SIG-M5 treated with dmso at 0.1 percent for 504 hours (cell line): ENCODE results near the gene MB.
A peak's percentile ranks its signal among the peaks of the same experiment; 100 is the strongest.
"Not testable (repeated sequence)": the region's sequence is repeated elsewhere in the genome, so short reads cannot be mapped to it uniquely, and the experiment has no call there.

ENCODE experiments used
- DNase-seq: peaks from one replicate; lab custom pipeline; 2025; ENCODE audit not compliant: unreplicated experiment; lab: John Stamatoyannopoulos, UW

The MB gene

DNA sequence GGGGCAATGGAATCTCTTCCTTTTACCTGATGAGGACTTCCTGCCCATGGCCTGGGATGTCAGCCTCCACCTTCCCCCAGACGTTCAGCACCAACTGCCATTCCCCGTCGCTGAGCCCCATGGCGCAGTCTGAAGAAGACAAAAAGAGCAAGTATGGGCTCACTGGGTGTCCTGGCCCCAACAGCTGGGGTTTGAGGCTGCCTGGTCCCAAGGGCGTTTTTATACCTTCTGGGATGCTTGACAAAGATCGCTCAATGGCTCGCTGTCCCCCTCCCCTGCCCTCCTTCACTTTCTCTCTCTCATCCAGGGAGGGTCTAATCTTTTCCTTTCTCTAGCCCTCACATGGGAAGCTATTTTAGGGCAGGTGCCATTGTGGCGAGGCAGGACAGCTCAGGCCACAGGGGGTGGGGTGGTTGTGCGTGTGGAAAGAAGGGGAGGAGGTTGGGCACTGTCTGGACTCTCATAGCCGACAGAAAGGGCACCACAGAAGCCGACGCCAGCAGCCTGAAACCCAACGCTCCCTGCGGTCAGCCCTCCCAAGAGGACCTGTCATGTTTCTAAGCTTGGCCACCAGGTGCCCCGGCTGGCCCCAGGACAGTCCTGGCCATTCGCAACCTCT, at the start of gene MB:
Gene MB, minus strand, starts transcription at position 193 of the 619 bp plus-strand sequence. Its CDS starts 72 bp downstream, at position 121.
- DNase-seq = no peak

DNA sequence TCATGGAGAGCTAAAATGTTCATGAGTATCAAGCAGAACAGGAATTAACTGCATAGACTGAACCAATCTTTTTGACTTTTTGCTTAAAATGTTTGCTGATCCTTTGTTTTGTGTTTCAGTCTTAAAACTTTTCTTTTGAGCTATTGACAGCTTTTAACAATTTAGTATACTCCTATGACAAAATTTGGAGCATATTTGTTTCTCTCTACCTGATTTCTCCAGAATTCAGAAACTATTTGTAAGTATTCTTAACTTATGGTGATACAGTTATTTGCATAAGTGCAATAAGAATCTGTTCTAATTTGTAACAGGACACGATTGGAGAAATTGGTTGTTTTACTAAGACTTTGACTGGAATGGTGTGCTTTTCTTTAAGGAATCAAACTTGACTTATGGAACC, 49.6 kb upstream of the MB start:
- DNase-seq = not testable (repeated sequence)

DNA sequence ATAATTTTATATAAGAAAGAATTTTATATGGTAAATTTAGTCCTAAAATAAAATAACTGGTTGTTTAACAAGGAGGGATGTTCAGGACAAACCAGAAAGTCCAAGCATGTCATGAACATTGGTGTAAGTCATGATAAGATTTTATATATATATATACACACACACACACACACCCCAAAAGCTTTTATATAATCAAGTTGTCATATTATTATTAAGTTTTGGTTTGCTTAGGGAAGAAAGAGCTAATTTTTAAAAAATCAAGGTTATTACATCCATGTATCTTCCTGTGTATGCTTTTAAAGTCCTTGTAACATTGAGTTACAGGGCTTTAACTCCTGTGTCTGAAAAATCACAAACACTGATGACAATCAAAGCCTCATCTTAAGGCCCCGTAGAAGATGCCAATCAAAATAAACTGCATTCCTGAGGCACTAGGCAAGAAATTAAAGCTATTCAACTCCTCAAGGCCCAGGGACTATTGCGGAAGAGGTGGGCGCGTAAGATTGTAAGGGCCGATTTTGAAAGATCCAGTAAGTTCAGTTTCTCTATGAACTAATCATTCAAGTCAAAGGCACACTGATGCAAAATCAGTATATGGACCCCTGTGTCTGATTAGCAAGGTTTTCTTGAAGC, 47.9 kb upstream of the MB start:
- DNase-seq = no peak

DNA sequence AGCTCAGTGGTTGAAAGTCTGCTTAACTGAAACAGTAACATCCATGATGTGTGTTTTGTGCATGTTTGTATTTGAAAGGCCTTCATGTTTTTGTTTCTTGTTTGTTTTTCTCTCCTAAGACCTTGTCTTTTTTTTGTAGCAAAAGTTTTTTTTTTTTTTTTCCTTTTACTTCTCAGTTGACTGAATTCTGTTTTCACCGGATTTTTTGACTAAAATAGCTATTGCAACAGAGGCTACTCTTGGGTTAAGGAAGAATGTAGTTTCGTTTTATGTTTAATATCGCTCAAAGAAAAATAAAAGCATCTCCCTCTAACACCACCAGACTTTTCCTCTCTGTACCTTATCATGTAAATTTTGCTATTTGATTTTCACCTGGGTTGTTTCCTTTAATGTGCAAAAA, 46.2 kb upstream of the MB start:
- peak; percentile 50 for DNase-seq

DNA sequence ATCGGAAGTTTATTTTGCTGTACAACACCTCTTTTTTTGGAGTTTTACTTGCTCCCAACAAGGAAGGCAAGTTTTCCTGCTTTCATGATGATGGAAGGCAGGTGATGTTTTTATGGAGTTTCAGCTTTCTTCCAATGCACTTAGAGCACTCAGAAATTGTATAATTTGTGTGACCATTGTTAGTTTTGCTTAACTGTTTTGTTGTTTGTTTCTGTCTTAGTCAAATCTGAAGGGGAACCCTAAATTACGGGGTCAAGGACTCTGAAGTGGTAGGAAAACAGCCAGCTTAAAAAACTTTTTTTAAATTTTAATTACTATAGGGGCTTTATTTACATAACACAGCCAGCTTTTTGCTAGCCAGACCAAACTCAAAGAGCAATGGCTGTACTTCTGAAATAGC, 45.8 kb upstream of the MB start:
- no peak for DNase-seq

DNA sequence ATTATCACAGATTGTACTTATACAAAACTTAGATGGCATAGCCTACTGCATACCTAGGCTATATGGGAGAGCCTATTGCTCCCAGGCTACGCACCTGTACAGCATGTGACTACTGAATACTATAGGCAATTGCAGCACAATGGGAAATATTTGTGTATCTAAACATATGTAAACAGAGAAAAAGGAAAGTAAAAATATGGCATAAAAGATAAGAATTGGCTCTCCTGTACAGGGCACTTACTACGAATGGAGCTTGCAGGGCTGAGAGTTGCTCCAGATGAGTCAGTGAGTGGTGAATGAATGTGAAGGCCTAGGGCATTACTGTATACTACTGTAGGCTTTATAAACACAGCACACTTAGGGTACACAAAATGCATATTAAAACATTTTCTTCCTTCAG, 44.3 kb upstream of the MB start:
- DNase-seq = no peak

DNA sequence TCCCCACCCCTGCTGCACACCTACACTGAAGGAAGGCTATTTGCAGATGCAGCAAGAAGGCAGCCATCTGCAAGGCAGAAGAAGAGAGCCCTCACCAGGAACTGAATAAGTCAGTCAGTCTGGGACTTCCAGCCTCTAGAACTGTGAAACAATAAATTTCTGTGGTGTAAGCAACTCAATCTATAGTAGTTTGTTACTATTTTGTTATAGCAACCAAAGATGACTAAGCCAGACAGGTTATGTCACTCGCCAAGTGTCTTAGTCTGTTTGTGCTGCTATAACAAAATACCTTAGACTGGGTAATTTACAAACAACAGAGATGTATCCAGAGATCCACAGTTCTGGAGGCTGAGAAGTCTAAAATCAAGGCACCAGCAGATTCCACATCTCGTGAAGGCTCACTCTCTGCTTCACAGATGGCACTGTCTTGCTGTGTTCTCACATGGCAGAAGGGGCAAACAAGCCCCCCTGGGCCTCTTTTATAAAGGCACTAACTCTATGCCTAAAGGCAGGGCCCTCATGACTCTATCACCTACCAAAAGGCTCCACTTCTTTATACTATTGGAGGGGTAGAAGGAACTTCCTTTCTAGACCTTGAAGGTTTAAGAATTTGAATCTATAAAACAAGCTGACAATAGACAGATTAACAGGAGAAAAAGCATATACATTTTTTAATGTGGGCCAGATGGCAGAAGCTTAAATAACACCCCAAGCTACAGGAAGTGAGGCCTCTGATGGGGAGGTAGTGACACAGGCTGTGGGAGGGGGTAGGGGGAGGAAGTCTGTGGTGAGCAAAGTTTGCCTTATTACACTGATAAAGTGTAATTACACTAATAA, 43.4 kb upstream of the MB start:
- DNase-seq = peak; percentile 17

DNA sequence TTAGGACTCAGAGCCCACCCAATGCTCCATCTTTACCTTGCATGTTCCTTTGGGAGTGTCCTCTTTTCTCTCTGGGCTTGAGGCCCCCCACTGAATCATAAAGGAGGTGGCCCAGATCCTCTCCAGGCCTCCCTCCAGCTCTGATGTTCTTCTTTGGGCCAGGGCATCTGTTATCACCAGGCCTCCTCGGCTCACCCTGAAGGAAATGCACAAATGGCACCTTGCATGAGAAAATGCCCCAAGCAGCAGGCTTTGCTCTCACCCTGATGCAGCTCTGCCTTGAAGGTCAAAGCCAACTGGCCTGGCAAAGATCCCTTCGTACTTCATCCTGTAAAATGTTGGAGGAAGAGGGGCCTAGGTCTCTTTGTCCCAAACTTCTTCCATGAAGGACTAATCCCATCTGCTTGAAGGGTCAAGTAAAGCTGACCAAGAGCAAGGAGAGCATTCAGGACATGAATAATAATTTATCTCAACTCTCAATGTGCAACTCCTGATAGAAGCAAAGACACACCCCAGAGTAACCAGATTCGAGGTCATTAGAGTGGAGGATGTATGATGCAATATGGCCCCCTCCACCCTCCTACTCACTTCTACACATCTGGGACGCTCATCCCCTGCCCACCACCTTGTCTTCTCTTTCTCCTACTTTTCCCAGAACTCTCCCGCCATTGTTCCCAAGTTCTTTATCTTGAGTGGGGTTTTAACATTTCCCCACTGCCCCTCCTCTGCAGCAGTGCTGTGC, 40.6 kb upstream of the MB start:
- no peak for DNase-seq

DNA sequence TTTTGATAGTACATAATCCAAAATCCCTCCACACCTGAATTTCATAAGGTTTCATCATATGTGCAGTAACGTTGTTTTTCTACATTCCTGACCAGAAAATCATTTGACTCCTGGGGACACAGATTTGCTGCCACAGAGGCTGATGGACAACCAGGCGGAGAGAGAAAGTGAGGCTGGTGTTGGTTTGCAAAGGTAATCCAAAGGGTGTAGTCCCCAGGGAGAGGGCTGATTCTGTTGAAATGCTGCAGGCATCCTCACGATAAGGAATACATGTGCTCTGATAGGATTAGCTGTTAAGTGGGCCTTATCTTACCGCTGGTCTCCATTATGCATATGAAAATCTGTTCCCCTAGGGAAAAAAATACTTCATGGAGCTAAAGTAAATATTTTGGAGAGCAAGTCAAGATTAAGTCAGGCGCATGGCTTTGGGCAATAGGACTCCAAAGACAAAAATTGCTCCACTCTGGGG, 39.2 kb upstream of the MB start:
- DNase-seq = no peak

DNA sequence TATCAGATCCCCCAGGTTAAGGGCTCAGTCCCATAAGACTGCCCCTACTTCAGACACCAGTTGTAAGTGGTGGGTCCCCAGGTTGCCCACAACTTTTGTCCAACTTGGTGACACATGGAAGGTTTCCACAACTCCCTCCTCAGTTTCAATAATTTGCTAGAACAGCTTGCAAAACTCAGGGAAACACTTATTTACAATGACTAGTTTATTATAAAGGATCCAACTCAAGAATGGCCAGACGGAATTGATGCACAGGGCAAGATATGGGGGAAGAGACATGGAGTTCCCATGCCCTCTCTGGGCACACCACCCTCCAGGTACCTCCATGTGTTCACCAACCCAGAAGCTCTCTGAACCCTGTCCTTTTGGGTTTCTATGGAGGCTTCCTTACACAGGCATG, 36.7 kb upstream of the MB start:
- no peak for DNase-seq

DNA sequence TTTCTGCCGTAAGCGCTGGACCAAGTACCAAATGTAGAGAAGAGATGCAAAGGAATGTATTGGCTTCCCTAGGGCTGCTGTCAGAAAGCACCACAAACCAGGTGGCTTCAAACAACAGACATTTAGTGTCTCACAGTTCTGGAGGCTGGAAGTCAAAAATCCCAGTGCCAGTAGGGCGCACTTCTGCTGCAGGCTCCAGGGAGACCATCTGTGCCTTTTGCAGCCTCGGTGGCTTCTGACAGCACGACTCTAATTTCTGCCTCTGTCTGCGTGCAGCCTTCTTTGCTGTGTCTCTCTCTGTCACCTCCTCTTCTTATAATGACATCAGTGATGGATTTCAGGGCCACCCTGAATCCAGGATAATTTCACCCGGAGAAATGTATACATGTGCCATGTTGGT, 34.0 kb upstream of the MB start:
- no peak for DNase-seq

DNA sequence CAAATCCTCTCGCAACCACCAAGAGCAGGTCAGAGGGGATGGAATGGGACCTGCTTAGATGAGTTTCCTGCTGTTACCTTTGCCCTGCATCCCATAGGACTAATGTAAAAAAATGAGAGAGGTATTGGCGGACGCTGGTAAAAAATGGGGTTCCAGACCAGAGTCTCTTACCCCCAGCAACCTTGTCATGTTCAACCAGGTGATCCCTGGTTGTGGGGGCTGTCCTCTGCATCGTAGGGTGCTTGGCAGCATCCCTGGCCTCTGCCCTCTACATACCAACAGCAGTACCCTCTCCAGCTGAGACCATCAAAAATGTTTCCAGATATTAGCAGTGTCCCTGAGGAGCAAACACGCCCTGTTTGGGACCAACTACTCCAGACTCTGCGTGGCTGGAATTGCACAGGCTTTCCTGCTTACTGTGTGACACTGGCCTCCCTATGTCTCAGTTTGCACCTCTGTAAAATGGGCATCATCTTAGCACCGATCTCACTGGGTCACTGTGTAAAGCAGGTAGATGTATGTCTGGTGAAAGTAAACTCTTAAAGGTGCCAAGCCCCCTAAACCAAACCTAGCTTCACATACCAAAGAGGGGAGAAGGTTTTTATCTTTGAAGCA, 32.6 kb upstream of the MB start:
- DNase-seq = no peak

DNA sequence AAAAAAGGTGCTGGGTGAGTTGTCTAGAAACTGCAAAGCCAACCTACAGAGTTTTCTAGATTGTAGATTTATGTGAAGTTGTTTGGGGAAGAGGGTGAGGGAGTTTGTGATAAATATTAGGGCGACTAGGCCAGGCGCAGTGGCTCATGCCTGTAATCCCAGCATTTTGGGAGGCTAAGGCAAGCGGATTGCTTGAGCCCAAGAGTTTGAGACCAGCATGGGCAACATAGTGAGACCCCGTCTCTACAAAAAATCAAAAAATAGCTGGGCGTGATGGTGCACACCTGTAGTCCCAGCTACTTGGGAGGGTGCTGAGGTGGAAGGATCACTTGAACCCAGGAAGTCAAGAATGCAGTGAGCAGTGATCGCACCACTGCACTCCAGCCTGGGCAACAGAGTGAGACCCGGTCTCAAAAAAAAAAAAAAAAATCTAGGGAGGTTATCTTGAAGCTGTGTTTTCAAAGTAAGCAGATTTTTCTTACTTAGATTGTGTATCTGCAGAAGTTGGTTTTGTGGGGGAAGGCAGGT, 32.0 kb upstream of the MB start:
- DNase-seq = no peak

DNA sequence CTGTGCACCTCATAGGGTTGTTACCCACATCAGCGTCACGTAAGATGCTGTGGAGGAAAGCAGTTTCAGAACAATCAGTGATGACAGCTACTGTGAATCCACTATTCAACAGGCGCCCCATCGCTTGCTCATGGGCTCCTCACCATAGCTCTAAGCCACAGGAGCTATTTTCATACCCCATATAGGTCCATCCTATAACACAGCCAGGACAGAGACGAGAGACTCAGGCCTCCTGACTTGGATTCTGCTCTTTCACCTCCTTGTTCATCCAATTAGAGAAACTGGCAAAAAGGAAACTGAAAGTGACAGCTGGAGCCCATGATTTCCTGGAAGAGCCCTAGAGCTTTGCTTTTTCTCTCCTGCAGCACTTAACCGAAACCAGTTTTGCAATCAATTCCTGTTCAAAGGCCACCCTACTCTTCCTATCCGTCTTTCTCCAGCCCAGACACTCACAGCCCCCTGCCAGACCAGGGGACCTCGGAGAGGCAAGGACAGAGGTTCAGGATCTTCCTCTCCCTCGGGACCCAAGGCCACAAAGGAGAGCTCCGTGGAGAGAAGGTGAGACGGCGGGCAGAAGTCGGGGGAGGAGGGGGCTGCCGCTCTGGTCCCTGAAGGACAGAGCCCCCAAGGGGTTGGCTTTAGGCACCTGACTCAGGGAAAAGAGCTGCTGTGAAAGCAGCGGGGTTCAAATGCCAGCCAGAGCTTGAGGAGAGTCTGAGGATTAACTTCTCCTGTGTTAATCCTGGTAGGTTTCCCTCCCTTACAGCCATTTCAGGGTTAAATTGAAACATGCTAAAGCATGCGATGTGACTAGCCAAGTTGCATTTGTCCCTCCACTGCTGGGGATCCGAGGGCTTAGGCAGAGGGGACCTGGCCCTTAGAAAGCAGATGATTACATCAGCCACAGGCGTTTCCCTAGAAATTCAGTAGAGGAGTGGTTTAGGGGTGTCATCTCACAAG, 31.2 kb upstream of the MB start, which contains the start of gene APOL6:
Gene APOL6, plus strand, starts transcription at position 381 of the 960 bp plus-strand sequence. CDS start 7,980 bp downstream, outside the sequence.
- peak; percentile 78 for DNase-seq

DNA sequence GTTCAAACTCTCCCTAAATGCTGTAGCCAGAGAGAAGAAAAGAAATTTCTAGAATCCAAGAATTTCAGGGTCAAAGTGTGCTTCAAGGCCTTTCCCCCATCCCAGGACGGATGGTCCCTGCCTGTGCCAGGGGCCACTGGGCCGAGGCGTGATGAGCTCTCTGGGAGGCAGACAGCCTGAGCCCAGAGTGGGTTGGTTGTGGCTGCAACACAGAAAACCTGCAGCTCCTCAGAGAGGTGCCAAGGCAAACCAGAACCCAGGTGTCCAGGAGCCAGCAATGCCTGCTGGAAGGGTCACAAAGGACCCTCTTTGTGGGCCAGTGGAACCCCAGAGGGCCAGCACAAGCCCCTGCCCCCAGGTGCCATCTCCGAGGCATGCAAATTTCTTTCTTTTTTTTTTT, 28.5 kb upstream of the MB start:
- DNase-seq = no peak

DNA sequence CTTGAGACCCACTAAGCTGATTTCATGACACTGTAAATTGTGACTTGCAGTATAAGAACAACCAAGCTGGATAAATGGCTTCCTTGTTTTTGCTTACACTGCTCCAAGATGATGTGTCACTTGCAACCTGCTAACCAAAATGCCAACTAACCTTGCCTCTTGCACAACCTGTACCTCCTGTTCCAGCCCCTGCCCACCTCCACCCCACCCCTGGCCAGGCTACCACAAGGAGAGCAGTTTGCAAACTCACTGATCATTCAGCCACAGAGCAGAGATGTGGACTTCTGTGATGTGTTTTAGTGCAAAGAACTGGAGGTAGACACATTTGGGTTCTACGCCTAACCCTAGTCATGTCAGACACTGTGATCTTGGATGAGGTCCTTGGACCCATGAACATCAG, 26.9 kb upstream of the MB start:
- no peak for DNase-seq

DNA sequence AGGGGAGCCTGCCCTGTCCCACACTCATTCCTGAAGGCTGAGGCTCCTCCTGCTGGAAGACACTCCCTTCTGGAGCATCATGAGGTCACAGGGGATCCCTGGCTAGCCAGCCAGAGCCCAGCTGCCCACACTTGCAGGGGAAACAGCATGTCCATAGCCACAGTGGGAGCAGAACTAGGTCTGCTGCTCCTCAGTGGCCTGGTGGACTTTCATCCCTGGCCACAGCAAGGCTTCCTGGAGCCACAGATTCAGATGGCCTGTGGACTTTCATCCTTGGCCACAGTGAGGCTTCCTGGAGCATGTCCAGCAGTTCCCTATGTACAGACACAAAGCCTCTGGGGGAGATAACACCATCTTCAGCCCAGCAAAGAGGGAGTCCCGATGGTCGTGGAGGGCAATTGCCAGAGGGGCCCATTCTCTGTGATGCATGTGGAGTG, 25.2 kb upstream of the MB start:
- DNase-seq = no peak

DNA sequence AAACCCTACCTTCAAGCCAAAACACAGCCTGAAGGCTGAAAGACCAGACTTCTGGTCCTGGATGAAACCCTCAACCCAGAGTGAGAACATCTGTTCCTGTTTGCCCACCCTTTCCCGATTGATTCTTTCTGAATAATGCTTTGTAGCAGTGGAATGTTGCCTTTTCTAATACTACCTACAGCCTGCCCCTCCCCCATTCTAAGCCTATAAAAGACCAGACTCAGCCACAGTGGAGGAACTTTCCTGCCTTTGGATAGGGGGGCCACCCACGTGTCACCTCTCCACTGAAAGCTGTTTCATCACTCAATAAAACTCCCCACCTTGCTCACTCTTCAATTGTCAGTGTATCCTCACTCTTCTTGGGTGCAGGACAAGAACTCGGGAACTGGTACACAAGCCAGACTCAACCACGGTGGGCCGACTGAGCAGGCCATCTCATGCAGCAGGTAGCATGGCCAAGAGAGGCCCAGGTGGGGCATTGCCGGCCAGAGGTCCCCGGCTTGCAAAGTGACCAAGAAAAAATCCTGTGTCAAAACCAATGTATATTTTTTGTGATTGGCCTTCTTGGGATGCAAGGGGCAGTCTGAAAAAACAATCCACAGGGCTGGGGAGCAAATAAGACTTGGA, 24.5 kb upstream of the MB start:
- DNase-seq = no peak

DNA sequence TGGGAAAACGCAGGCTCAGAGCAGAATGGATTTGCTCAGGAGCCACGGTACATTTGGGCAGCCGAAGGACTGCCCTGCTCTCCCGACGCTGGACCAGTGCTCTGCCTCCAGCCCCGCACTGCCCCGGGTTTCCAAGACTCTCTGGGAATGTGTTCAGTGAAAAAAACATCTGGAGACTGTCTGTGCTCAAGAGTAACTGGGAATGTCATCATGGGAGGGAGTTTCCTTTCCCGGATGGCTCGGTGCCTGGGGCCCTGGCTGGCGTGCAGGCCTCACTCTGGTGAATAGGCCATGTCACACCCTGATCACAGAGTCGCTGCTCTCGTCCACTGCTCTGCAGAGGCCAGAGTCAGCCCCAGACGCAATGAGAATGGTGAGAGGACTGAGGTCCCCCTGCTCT, 21.3 kb upstream of the MB start:
- DNase-seq = no peak
